H1 (cell line): Measurements from ENCODE around the gene ZSCAN25. TPM values are rescaled to one million over a fixed set of nuclear protein-coding genes. Genes with fewer than 3 reads are reported as not detected.
A peak's percentile ranks its signal among the peaks of the same experiment; 100 is the strongest.

ENCODE experiments used
- BACH1 ChIP-seq: IDR thresholded peaks from 2 replicates; pipeline ENCODE4 v1.6.1; 2012; ENCODE audit warnings: low read length, improper control_type of control experiment
- CBX8 ChIP-seq: fragments of 300-800, 300-1000 bp; sonication (generic); IDR thresholded peaks from 2 replicates; pipeline ENCODE4 v1.7.1; 2016; ENCODE audit warnings: low read depth, low read length, borderline replicate concordance
- CTBP2 ChIP-seq: IDR thresholded peaks from 2 replicates; pipeline ENCODE4 v1.7.0; 2011; ENCODE audit warnings: borderline replicate concordance, mild to moderate bottlenecking, moderate library complexity, mixed read lengths, low read length; ENCODE audit not compliant: insufficient read depth, insufficient read length
- EGR1 ChIP-seq: IDR thresholded peaks from 2 replicates; pipeline ENCODE4 v1.6.1; 2011; ENCODE audit warnings: low read depth, low read length, borderline replicate concordance
- EP300 ChIP-seq, 2 experiments: IDR thresholded peaks; 1 replicate in 1 of 2; 2 replicates in 1 of 2; pipeline ENCODE4 v1.6.1; 2011 to 2012; ENCODE audit warnings: low read depth in 2 of 2, low read length in 2 of 2, mild to moderate bottlenecking in 2 of 2, borderline replicate concordance in 1 of 2, inconsistent platforms in 1 of 2, moderate library complexity in 1 of 2
- JUN ChIP-seq: IDR thresholded peaks from 2 replicates; pipeline ENCODE4 v1.6.1; 2011; ENCODE audit warnings: low read depth, mild to moderate bottlenecking, improper control_type of control experiment, low read length
- POLR2AphosphoS5 ChIP-seq: IDR thresholded peaks from 2 replicates; pipeline ENCODE4 v1.6.1; 2011; ENCODE audit warnings: low read depth, low read length
- RAD21 ChIP-seq, 2 experiments: IDR thresholded peaks in 1 of 2; conservative IDR thresholded peaks in 1 of 2; 2 replicates each; pipeline ENCODE4 v1.6.1; 2011; ENCODE audit warnings: low read depth in 2 of 2, low read length in 2 of 2, improper control_type of control experiment in 1 of 2, inconsistent platforms in 1 of 2, mild to moderate bottlenecking in 1 of 2, moderate library complexity in 1 of 2
- RNF2 ChIP-seq: fragments of 200-900, 300-1000 bp; sonication (generic); IDR thresholded peaks from 2 replicates; pipeline ENCODE4 v1.7.1; 2016; ENCODE audit warnings: borderline replicate concordance, low read depth, mild to moderate bottlenecking, antibody characterized with exemption, low read length; ENCODE audit not compliant: poor library complexity, severe bottlenecking; ENCODE audit errors: missing control alignments
- SIN3A ChIP-seq, 2 experiments: IDR thresholded peaks in 1 of 2; conservative IDR thresholded peaks in 1 of 2; 2 replicates each; pipeline ENCODE4 v1.6.1; 2011 to 2012; ENCODE audit warnings: low read length in 2 of 2, improper control_type of control experiment in 1 of 2, low read depth in 1 of 2, mild to moderate bottlenecking in 1 of 2
- SP1 ChIP-seq: IDR thresholded peaks from 2 replicates; pipeline ENCODE4 v1.6.1; 2011; ENCODE audit warnings: low read depth, low read length
- SRF ChIP-seq: IDR thresholded peaks from 2 replicates; pipeline ENCODE4 v1.6.1; 2011; ENCODE audit warnings: mild to moderate bottlenecking, low read depth, low read length, moderate library complexity
- SUZ12 ChIP-seq: fragments of 200-600 bp; sonication (generic); IDR thresholded peaks from 2 replicates; pipeline ENCODE4 v1.6.1; 2012; ENCODE audit warnings: mild to moderate bottlenecking, inconsistent platforms, low read length, moderate library complexity, mixed read lengths
- TAF7 ChIP-seq: optimal IDR thresholded peaks from 2 replicates; pipeline ENCODE3; 2011; ENCODE audit warnings: low read depth, mild to moderate bottlenecking, inconsistent platforms, low read length, moderate library complexity, borderline replicate concordance
- TCF12 ChIP-seq: IDR thresholded peaks from 2 replicates; pipeline ENCODE4 v1.6.1; 2011; ENCODE audit warnings: low read depth, mild to moderate bottlenecking, low read length
- ZNF274 ChIP-seq: IDR thresholded peaks from 2 replicates; pipeline ENCODE4 v1.7.0; 2012; ENCODE audit warnings: low read length, borderline replicate concordance; ENCODE audit errors: extremely low read depth
- polyA plus RNA-seq, 7 experiments: library from polyadenylated mRNA; depleted of rRNA in 3 of 7; stranded (reverse) in 5 of 7; unstranded in 2 of 7; fragments of >200 nt in 5 of 7; fragments of 200-250 nt in 2 of 7; gene quantifications; 1 replicate in 5 of 7; 2 replicates in 1 of 7; 4 replicates in 1 of 7; pipeline versions ENCODE4 v1.2.1 to v1.2.3, GENCODE V29; 2011 to 2013; ENCODE audit warnings: missing spikeins in 2 of 7, mixed read lengths in 2 of 7
- total RNA-seq: library from RNA; stranded (reverse); fragmentation: NEBNext Ultra II Directional; extraction: Animal tissue kit (Norgen Biotek cat#: 25700); gene quantifications from 2 replicates; pipeline ENCODE4 v1.2.1, GENCODE V29; 2021
- TF ChIP-seq, protein P1 (sequence below), 3 experiments: IDR thresholded peaks; 1 replicate in 2 of 3; 2 replicates in 1 of 3; pipeline versions ENCODE4 v1.5.1 to v1.6.1; 2011; ENCODE audit warnings: low read length in 3 of 3, mild to moderate bottlenecking in 3 of 3, inconsistent platforms in 2 of 3, low read depth in 1 of 3, moderate library complexity in 1 of 3; ENCODE audit not compliant: insufficient read depth in 1 of 3; ENCODE audit errors: control extremely low read depth in 1 of 3
- TF ChIP-seq, protein P2 (sequence below): IDR thresholded peaks from 2 replicates; pipeline ENCODE4 v1.6.1; 2011; ENCODE audit warnings: low read depth, mild to moderate bottlenecking, low read length; ENCODE audit not compliant: insufficient read depth

Gene ZSCAN25
- total and polyA plus RNA-seq, 2 of the 8 experiments (the other 6 are each of a cell fraction or from before 2014, with no cell fraction given): 10.1 to 18.6 TPM

DNA sequence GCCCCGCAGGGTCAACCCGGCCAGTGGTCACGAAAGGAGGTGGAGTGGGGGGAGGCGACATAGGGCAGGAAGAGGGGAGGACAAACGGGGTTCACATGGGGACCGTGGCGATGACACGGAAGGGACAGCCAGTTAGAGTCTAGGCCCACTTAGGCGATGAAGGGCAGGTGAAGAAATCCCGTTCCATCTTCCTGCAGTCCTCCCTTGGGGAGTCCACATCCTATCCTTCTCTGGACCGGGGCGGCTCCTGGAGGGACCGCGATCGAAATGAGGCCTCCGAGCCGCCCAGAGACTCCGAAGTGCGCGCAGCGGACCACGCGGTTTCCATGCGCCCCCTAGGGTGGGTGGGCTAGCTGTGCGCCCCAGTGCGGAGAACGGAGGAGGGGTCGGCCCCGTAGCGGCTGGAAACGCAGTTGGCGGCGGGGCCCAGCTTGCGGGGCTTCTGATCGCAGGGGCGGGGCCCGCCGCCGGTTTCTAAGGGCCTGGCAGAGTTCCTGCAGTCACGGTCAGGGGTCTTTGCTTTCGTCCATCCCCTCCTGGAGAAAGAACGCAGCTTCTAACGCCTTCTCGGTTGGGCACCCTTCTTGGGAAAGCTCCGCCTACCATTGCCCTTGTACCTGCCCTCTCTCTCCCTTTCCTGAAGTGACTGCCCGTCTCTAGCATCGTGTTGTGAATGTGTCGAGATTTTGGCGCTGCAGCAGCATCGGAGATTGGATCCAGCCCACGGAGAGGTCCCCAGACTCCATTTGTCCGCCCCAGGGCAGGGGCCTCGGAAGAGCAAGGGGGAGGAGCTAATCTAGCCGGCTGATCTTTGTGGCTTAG, 36.6 kb upstream of the ZSCAN25 start (continued):
- TF ChIP-seq CTBP2: no peak
- peak; percentile 50 for TF ChIP-seq TAF7
- no peak for TF ChIP-seq ZNF274
- peak in 1 of 2 experiments; percentile 62; a peak in 1 of 3 replicates for TF ChIP-seq EP300 (IDR thresholded peaks at IDR 0.05; ENCODE audit: borderline replicate concordance in 1 of 2, low read depth in 2 of 2, low read length in 2 of 2)
- TF ChIP-seq CBX8: no peak
- TF ChIP-seq SIN3A (conservative IDR thresholded peaks at IDR 0.05 in 1 of 2, IDR thresholded peaks at IDR 0.05 in 1 of 2; ENCODE audit: low read depth in 1 of 2, low read length in 2 of 2): no peak
- no peak for TF ChIP-seq JUN
- TF ChIP-seq SRF: no peak
- peak; percentile 47 to 62; a peak in 3 of 4 replicates for TF ChIP-seq RAD21 (IDR thresholded peaks at IDR 0.05 in 1 of 2, conservative IDR thresholded peaks at IDR 0.05 in 1 of 2; ENCODE audit: low read depth in 2 of 2, low read length in 2 of 2)
- TF ChIP-seq SUZ12: no peak
- TF ChIP-seq, protein P1, sequence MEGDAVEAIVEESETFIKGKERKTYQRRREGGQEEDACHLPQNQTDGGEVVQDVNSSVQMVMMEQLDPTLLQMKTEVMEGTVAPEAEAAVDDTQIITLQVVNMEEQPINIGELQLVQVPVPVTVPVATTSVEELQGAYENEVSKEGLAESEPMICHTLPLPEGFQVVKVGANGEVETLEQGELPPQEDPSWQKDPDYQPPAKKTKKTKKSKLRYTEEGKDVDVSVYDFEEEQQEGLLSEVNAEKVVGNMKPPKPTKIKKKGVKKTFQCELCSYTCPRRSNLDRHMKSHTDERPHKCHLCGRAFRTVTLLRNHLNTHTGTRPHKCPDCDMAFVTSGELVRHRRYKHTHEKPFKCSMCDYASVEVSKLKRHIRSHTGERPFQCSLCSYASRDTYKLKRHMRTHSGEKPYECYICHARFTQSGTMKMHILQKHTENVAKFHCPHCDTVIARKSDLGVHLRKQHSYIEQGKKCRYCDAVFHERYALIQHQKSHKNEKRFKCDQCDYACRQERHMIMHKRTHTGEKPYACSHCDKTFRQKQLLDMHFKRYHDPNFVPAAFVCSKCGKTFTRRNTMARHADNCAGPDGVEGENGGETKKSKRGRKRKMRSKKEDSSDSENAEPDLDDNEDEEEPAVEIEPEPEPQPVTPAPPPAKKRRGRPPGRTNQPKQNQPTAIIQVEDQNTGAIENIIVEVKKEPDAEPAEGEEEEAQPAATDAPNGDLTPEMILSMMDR (IDR thresholded peaks at IDR 0.05; ENCODE audit: control extremely low read depth in 1 of 3, insufficient read depth in 1 of 3, low read depth in 1 of 3, low read length in 3 of 3): peak; percentile 59 to 67 (median 64)
- peak; percentile 31; the same call in 1 of the 2 replicates for TF ChIP-seq EGR1
- TF ChIP-seq SP1: no peak
- no peak for TF ChIP-seq TCF12
- no peak for TF ChIP-seq RNF2
- TF ChIP-seq, protein P2, sequence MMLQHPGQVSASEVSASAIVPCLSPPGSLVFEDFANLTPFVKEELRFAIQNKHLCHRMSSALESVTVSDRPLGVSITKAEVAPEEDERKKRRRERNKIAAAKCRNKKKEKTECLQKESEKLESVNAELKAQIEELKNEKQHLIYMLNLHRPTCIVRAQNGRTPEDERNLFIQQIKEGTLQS: no peak
- TF ChIP-seq BACH1: no peak
- peak; percentile 77; the same call in 1 of the 2 replicates for TF ChIP-seq POLR2AphosphoS5
